GM12874 (cell line): ENCODE results near the gene XPNPEP2.

Source experiments
- CTCF ChIP-seq: IDR thresholded peaks from 2 replicates; pipeline ENCODE4 v1.5.1; 2011; ENCODE audit warnings: low read depth, mild to moderate bottlenecking, control low read depth, low read length, moderate library complexity; ENCODE audit not compliant: insufficient read depth

The XPNPEP2 gene

GRCh38 chrX:129750971-129751370 is 12.2 kb downstream of the XPNPEP2 start:
- no peak for TF ChIP-seq CTCF

- peak; percentile 69 for TF ChIP-seq CTCF
Observed at GRCh38 chrX:129754056-129755024, 15.6 kb downstream of the XPNPEP2 start.

GRCh38 chrX:129755779-129756650 is 17.2 kb downstream of the XPNPEP2 start:
- peak; percentile 38; the same call in 1 of the 2 replicates for TF ChIP-seq CTCF

- peak; percentile 9; the same call in 1 of the 2 replicates for TF ChIP-seq CTCF
Observed at GRCh38 chrX:129759576-129760061, 20.8 kb downstream of the XPNPEP2 start.

GRCh38 chrX:129760155-129760554 is 21.4 kb downstream of the XPNPEP2 start:
- no peak for TF ChIP-seq CTCF

- no peak for TF ChIP-seq CTCF
Observed at GRCh38 chrX:129760981-129761380, 22.2 kb downstream of the XPNPEP2 start.

GRCh38 chrX:129761596-129761995 is 22.8 kb downstream of the XPNPEP2 start:
- no peak for TF ChIP-seq CTCF
